HepG2 (cell line): ENCODE data around the gene MIA2. TPM values are rescaled to one million over a fixed set of nuclear protein-coding genes. Genes with fewer than 3 reads are reported as not detected.
A peak's percentile ranks its signal among the peaks of the same experiment; 100 is the strongest.

ENCODE experiments used
- ATF7-NPFF ChIP-seq: sonication (generic); formaldehyde crosslinking; IDR thresholded peaks from 2 replicates; pipeline ENCODE4 v1.8.1; 2023; ENCODE audit warnings: mild to moderate bottlenecking, low read depth, missing genetic modification reagents, moderate library complexity
- BRF2 ChIP-seq: sonication (generic); formaldehyde crosslinking; IDR thresholded peaks from 2 replicates; pipeline ENCODE4 v1.8.1; 2022; ENCODE audit warnings: mild to moderate bottlenecking, missing genetic modification reagents
- FOXO1 ChIP-seq: sonication (generic); formaldehyde crosslinking; IDR thresholded peaks from 2 replicates; pipeline ENCODE4 v1.4.0; 2020; ENCODE audit warnings: missing genetic modification reagents
- IRF2 ChIP-seq: IDR thresholded peaks from 2 replicates; pipeline ENCODE4 v1.6.1; 2018; ENCODE audit warnings: missing genetic modification reagents, missing compliant biosample characterization
- KMT2B ChIP-seq: IDR thresholded peaks from 2 replicates; pipeline ENCODE4 v1.6.1; 2016; ENCODE audit warnings: missing genetic modification reagents, missing compliant biosample characterization
- MXD4 ChIP-seq: IDR thresholded peaks from 2 replicates; pipeline ENCODE4 v1.6.1; 2016; ENCODE audit warnings: mild to moderate bottlenecking, missing biosample characterization, missing genetic modification reagents
- NFYB ChIP-seq: sonication (generic); formaldehyde crosslinking; IDR thresholded peaks from 2 replicates; pipeline ENCODE4 v1.4.0; 2020; ENCODE audit warnings: missing genetic modification reagents
- NR1H2 ChIP-seq: sonication (generic); formaldehyde crosslinking; IDR thresholded peaks from 2 replicates; pipeline ENCODE4 v1.8.1; 2022; ENCODE audit warnings: low read depth, missing genetic modification reagents, borderline replicate concordance
- SNAPC2 ChIP-seq: sonication (generic); formaldehyde crosslinking; IDR thresholded peaks from 2 replicates; pipeline ENCODE4 v1.8.1; 2022; ENCODE audit warnings: mild to moderate bottlenecking, missing genetic modification reagents
- TEAD3 ChIP-seq: optimal IDR thresholded peaks from 2 replicates; pipeline ENCODE3; 2016; ENCODE audit warnings: borderline replicate concordance
- TIGD3 ChIP-seq: sonication (generic); formaldehyde crosslinking; IDR thresholded peaks from 2 replicates; pipeline ENCODE4 v1.5.1; 2020; ENCODE audit warnings: mild to moderate bottlenecking, missing genetic modification reagents, borderline replicate concordance
- YEATS2 ChIP-seq: sonication (generic); formaldehyde crosslinking; IDR thresholded peaks from 2 replicates; pipeline ENCODE4 v1.4.0; 2020; ENCODE audit warnings: missing genetic modification reagents, borderline replicate concordance
- ZKSCAN8 ChIP-seq: IDR thresholded peaks from 2 replicates; pipeline ENCODE4 v1.6.1; 2016; ENCODE audit warnings: borderline replicate concordance, missing genetic modification reagents, missing compliant biosample characterization
- ZMYM4 ChIP-seq: sonication (generic); formaldehyde crosslinking; IDR thresholded peaks from 2 replicates; pipeline ENCODE4 v1.8.1; 2023; ENCODE audit warnings: mild to moderate bottlenecking, missing genetic modification reagents
- ZNF556 ChIP-seq: sonication (generic); formaldehyde crosslinking; IDR thresholded peaks from 2 replicates; pipeline ENCODE4 v1.4.0; 2020; ENCODE audit warnings: mild to moderate bottlenecking, missing genetic modification reagents, borderline replicate concordance
- ZNF598 ChIP-seq: sonication (generic); formaldehyde crosslinking; IDR thresholded peaks from 2 replicates; pipeline ENCODE4 v1.5.1; 2020; ENCODE audit warnings: mild to moderate bottlenecking, missing genetic modification reagents, borderline replicate concordance
- ZNF776 ChIP-seq: sonication (generic); formaldehyde crosslinking; IDR thresholded peaks from 2 replicates; pipeline ENCODE4 v1.4.0; 2020; ENCODE audit warnings: mild to moderate bottlenecking, missing genetic modification reagents
- ZNF83 ChIP-seq: sonication (generic); formaldehyde crosslinking; IDR thresholded peaks from 2 replicates; pipeline ENCODE4 v1.4.0; 2020; ENCODE audit warnings: missing genetic modification reagents, mild to moderate bottlenecking, borderline replicate concordance
- ZZZ3 ChIP-seq: sonication (generic); formaldehyde crosslinking; IDR thresholded peaks from 2 replicates; pipeline ENCODE4 v1.4.0; 2020; ENCODE audit warnings: missing genetic modification reagents, mild to moderate bottlenecking, borderline replicate concordance
- polyA plus RNA-seq, 8 experiments: library from polyadenylated mRNA; depleted of rRNA in 3 of 8; stranded (reverse) in 7 of 8; unstranded in 1 of 8; fragments of >200 nt; fragmentation: Illumina TruSeq in 4 of 8; extraction: Trizol in 4 of 8; gene quantifications; 2 replicates each; pipeline versions ENCODE4 v1.2.1 to v1.2.3, GENCODE V29; 2011 to 2016; ENCODE audit warnings: low read depth in 4 of 8, missing spikeins in 1 of 8, mixed read lengths in 1 of 8; ENCODE audit not compliant: insufficient read depth in 1 of 8
- total RNA-seq, 5 experiments: library from RNA; depleted of rRNA; stranded (reverse); fragments of >200 nt; fragmentation: Illumina TruSeq; extraction: Trizol; gene quantifications; 2 replicates each; pipeline ENCODE4 v1.2.3, GENCODE V29; 2016; ENCODE audit warnings: low read depth in 1 of 5
- TF ChIP-seq, protein P1 (sequence below): sonication (generic); IDR thresholded peaks from 2 replicates; pipeline ENCODE4 v1.6.1; 2016; ENCODE audit warnings: low read depth, borderline replicate concordance
- TF ChIP-seq, protein P2 (sequence below): sonication (generic); formaldehyde crosslinking; IDR thresholded peaks from 2 replicates; pipeline ENCODE4 v1.8.0; 2022; ENCODE audit warnings: mild to moderate bottlenecking, missing genetic modification reagents, moderate library complexity
- TF ChIP-seq, protein P3 (sequence below): sonication (generic); formaldehyde crosslinking; IDR thresholded peaks from 2 replicates; pipeline ENCODE4 v1.8.0; 2022; ENCODE audit warnings: missing genetic modification reagents, mild to moderate bottlenecking, moderate library complexity, borderline replicate concordance

The MIA2 gene
- total and polyA plus RNA-seq, 2 of the 13 experiments (the other 11 are each of a cell fraction or from before 2014, with no cell fraction given), result 134 to 158 TPM

GRCh38 chr14:39184628-39185255, 49.0 kb upstream of the MIA2 start (continued):
- TF ChIP-seq, protein P1, sequence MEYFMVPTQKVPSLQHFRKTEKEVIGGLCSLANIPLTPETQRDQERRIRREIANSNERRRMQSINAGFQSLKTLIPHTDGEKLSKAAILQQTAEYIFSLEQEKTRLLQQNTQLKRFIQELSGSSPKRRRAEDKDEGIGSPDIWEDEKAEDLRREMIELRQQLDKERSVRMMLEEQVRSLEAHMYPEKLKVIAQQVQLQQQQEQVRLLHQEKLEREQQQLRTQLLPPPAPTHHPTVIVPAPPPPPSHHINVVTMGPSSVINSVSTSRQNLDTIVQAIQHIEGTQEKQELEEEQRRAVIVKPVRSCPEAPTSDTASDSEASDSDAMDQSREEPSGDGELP, result no peak
- TF ChIP-seq TIGD3 (CRISPR knock-in tag) (no peak), ZZZ3 (no peak), IRF2 (no peak), YEATS2 (CRISPR knock-in tag) (0 out of 2 replicates have a peak, but pooled peaks have one; percentile 45), BRF2 (0 out of 2 replicates have a peak, but pooled peaks have one; percentile 44), MXD4 (CRISPR knock-in tag) (0 out of 2 replicates have a peak, but pooled peaks have one; percentile 29), SNAPC2 (CRISPR knock-in tag) (no peak), NFYB (CRISPR knock-in tag) (0 out of 2 replicates have a peak, but pooled peaks have one; percentile 18), FOXO1 (no peak), ZNF556 (CRISPR knock-in tag) (no peak), ZKSCAN8 (no peak), KMT2B (CRISPR knock-in tag) (0 out of 2 replicates have a peak, but pooled peaks have one; percentile 26), TEAD3 (CRISPR knock-in tag) (no peak), ZNF776 (no peak), ZMYM4 (peak; percentile 31; the same call in 1 of the 2 replicates), ZNF598 (CRISPR knock-in tag) (0 out of 2 replicates have a peak, but pooled peaks have one; percentile 29), ATF7-NPFF (CRISPR knock-in tag) (no peak), NR1H2 (CRISPR knock-in tag) (no peak), ZNF83 (no peak)
- TF ChIP-seq, protein P2, sequence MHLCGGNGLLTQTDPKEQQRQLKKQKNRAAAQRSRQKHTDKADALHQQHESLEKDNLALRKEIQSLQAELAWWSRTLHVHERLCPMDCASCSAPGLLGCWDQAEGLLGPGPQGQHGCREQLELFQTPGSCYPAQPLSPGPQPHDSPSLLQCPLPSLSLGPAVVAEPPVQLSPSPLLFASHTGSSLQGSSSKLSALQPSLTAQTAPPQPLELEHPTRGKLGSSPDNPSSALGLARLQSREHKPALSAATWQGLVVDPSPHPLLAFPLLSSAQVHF (CRISPR knock-in tag), result 0 out of 2 replicates have a peak, but pooled peaks have one; percentile 35
- TF ChIP-seq, protein P3, sequence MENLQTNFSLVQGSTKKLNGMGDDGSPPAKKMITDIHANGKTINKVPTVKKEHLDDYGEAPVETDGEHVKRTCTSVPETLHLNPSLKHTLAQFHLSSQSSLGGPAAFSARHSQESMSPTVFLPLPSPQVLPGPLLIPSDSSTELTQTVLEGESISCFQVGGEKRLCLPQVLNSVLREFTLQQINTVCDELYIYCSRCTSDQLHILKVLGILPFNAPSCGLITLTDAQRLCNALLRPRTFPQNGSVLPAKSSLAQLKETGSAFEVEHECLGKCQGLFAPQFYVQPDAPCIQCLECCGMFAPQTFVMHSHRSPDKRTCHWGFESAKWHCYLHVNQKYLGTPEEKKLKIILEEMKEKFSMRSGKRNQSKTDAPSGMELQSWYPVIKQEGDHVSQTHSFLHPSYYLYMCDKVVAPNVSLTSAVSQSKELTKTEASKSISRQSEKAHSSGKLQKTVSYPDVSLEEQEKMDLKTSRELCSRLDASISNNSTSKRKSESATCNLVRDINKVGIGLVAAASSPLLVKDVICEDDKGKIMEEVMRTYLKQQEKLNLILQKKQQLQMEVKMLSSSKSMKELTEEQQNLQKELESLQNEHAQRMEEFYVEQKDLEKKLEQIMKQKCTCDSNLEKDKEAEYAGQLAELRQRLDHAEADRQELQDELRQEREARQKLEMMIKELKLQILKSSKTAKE, result no peak
